Fibroblast of lung (primary cell): ENCODE measurements around the gene TRRAP. TPM values are rescaled to one million over a fixed set of nuclear protein-coding genes. Genes with fewer than 3 reads are reported as not detected.

ENCODE experiments used
- DNase-seq, 2 donors: peaks; one replicate each; pipeline versions ENCODE4 v3.0.0 to v3.0.0-alpha.2; 2010; ENCODE audit warnings: low read depth in 2 of 2
- H2AFZ ChIP-seq: 2 replicates; pipeline ENCODE4 v1.5.1; 2012; ENCODE audit warnings: low read length, control low read depth, inconsistent platforms
- H3K27ac ChIP-seq: 2 replicates; pipeline ENCODE4 v1.5.1; 2011; ENCODE audit warnings: low read length, control low read depth; ENCODE audit not compliant: insufficient read depth
- H3K27me3 ChIP-seq: 2 replicates; pipeline ENCODE4 v1.5.1; 2011; ENCODE audit warnings: mild to moderate bottlenecking, low read length; ENCODE audit not compliant: control insufficient read depth, insufficient read depth
- H3K36me3 ChIP-seq: 2 replicates; pipeline ENCODE4 v1.5.1; 2011; ENCODE audit warnings: low read length; ENCODE audit not compliant: control insufficient read depth, insufficient read depth
- H3K4me1 ChIP-seq: 2 replicates; pipeline ENCODE4 v1.5.1; 2011; ENCODE audit warnings: low read length; ENCODE audit not compliant: control insufficient read depth, insufficient read depth; ENCODE audit errors: extremely low read depth
- H3K4me2 ChIP-seq: 2 replicates; pipeline ENCODE4 v1.5.1; 2011; ENCODE audit warnings: low read length, control low read depth; ENCODE audit not compliant: insufficient read depth; ENCODE audit errors: extremely low read depth
- H3K4me3 ChIP-seq, 4 experiments: fragments of 200-600 bp in 1 of 4; sonication (generic) in 1 of 4; replicated peaks in 1 of 4; 2 replicates each; pipeline ENCODE4 v1.5.1; 2011 to 2016; ENCODE audit warnings: low read length in 4 of 4, low read depth in 3 of 4, mild to moderate bottlenecking in 3 of 4, control low read depth in 2 of 4, inconsistent platforms in 1 of 4, mixed read lengths in 1 of 4; ENCODE audit not compliant: insufficient read depth in 1 of 4; ENCODE audit errors: control extremely low read depth in 1 of 4
- H3K79me2 ChIP-seq: 2 replicates; pipeline ENCODE4 v1.5.1; 2012; ENCODE audit warnings: mild to moderate bottlenecking, low read length, inconsistent platforms; ENCODE audit not compliant: control insufficient read depth, insufficient read depth
- H3K9ac ChIP-seq: 2 replicates; pipeline ENCODE4 v1.5.1; 2011; ENCODE audit warnings: mild to moderate bottlenecking, low read length, control low read depth; ENCODE audit not compliant: insufficient read depth
- H3K9me3 ChIP-seq: 2 replicates; pipeline ENCODE4 v1.5.1; 2012; ENCODE audit warnings: low read depth, low read length; ENCODE audit not compliant: control insufficient read depth, insufficient read depth
- H4K20me1 ChIP-seq: 2 replicates; pipeline ENCODE4 v1.5.1; 2011; ENCODE audit warnings: low read length; ENCODE audit not compliant: control insufficient read depth, insufficient read depth; ENCODE audit errors: extremely low read depth
- CTCF ChIP-seq, 2 donors: IDR thresholded peaks in 1 of 2; conservative IDR thresholded peaks in 1 of 2; 1 replicate in 1 of 2; 2 replicates in 1 of 2; pipeline ENCODE4 v1.5.1; 2011 to 2012; ENCODE audit warnings: low read length in 2 of 2, control low read depth in 1 of 2, inconsistent platforms in 1 of 2, low read depth in 1 of 2, mild to moderate bottlenecking in 1 of 2
- EZH2 ChIP-seq: IDR thresholded peaks from 2 replicates; pipeline ENCODE4 v1.5.1; 2012; ENCODE audit warnings: low read length, control low read depth, mild to moderate bottlenecking; ENCODE audit errors: missing control alignments
- polyA plus RNA-seq, 2 donors: library from polyadenylated mRNA; depleted of rRNA in 1 of 2; stranded (reverse) in 1 of 2; unstranded in 1 of 2; fragments of >200 nt; gene quantifications; 2 replicates each; pipeline ENCODE4 v1.2.1, GENCODE V29; 2011 to 2012; ENCODE audit warnings: missing spikeins in 1 of 2
- total RNA-seq: library from RNA; depleted of rRNA; stranded (reverse); fragments of >200 nt; gene quantifications from 2 replicates; pipeline ENCODE4 v1.2.1, GENCODE V29; 2014

Gene TRRAP
- total and polyA plus RNA-seq, 2 donors (not counting 1 experiment from before 2014, with no cell fraction given): 11.3 to 20.6 TPM

GRCh38 chr7:98944386-98944785 lies 66.1 kb downstream of the TRRAP start:
- Histone ChIP-seq H3K4me2 (no peak overlapping the region), H3K9ac (no peak overlapping the region), H3K79me2 (peaks cover 4% of the 10 kb centered on the region), H3K4me1 (no peaks in the 10 kb centered on the region), H3K4me3 (no peak overlapping the region), H2AFZ (no peak overlapping the region), H3K36me3 (peaks cover 23% of the 10 kb centered on the region), H3K27me3 (no peaks in the 10 kb centered on the region), H3K27ac (no peak overlapping the region), H4K20me1 (no peaks in the 10 kb centered on the region), H3K9me3 (no peaks in the 10 kb centered on the region)
- TF ChIP-seq EZH2: no peak
- no peak for TF ChIP-seq CTCF (conservative IDR thresholded peaks at IDR 0.05 in 1 of 2, IDR thresholded peaks at IDR 0.05 in 1 of 2; ENCODE audit: low read depth in 1 of 2, low read length in 2 of 2)
- no peak for DNase-seq

- Histone ChIP-seq H3K79me2 (peaks cover 4% of the 10 kb centered on the region), H3K36me3 (peaks cover 26% of the 10 kb centered on the region), H3K4me2 (no peak overlapping the region), H3K9me3 (no peaks in the 10 kb centered on the region), H3K4me3 (no peak overlapping the region), H3K27ac (no peak overlapping the region), H2AFZ (no peak overlapping the region), H3K4me1 (no peaks in the 10 kb centered on the region), H3K27me3 (no peaks in the 10 kb centered on the region), H4K20me1 (no peaks in the 10 kb centered on the region), H3K9ac (no peak overlapping the region)
- no peak for TF ChIP-seq CTCF (conservative IDR thresholded peaks at IDR 0.05 in 1 of 2, IDR thresholded peaks at IDR 0.05 in 1 of 2; ENCODE audit: low read depth in 1 of 2, low read length in 2 of 2)
- no peak for TF ChIP-seq EZH2
- no peak for DNase-seq
These were observed 67.5 kb downstream of the TRRAP start for GRCh38 chr7:98945852-98946251.

GRCh38 chr7:98946389-98946788 lies 68.1 kb downstream of the TRRAP start:
- no peak overlapping the region for H2AFZ ChIP-seq
- H3K9me3 ChIP-seq: no peaks in the 10 kb centered on the region
- no peak overlapping the region for H3K9ac ChIP-seq
- no peak for TF ChIP-seq CTCF (conservative IDR thresholded peaks at IDR 0.05 in 1 of 2, IDR thresholded peaks at IDR 0.05 in 1 of 2; ENCODE audit: low read depth in 1 of 2, low read length in 2 of 2)
- DNase-seq: no peak
- no peaks in the 10 kb centered on the region for H4K20me1 ChIP-seq
- H3K4me3 ChIP-seq: no peak overlapping the region
- peaks cover 4% of the 10 kb centered on the region for H3K79me2 ChIP-seq
- no peak overlapping the region for H3K4me2 ChIP-seq
- H3K27me3 ChIP-seq: no peaks in the 10 kb centered on the region
- H3K4me1 ChIP-seq: no peaks in the 10 kb centered on the region
- H3K27ac ChIP-seq: no peak overlapping the region
- peaks cover 26% of the 10 kb centered on the region for H3K36me3 ChIP-seq
